ENCODE data around the gene HDAC4.

HDAC4 gene

GRCh38 chr2:239246723-239247122, 154.1 kb downstream of the HDAC4 start:
- Histone ChIP-seq H3K27me3 (replicated peaks; ENCODE audit: control insufficient read depth, insufficient read depth, low read length, poor library complexity, severe bottlenecking) (no peaks in the 10 kb centered on the region), H3K4me3 (ENCODE audit: insufficient read depth, low read depth, low read length, poor library complexity, severe bottlenecking) (no peak overlapping the region), H3K27ac (ENCODE audit: insufficient read depth, low read length, poor library complexity, severe bottlenecking) (no peak overlapping the region), H3K36me3 (ENCODE audit: control insufficient read depth, insufficient read depth, low read length) (no peaks in the 10 kb centered on the region), H3K4me1 (ENCODE audit: control insufficient read depth, insufficient read depth, low read length, poor library complexity, severe bottlenecking) (peaks cover 5% of the 10 kb centered on the region), H3K9me3 (ENCODE audit: control insufficient read depth, low read length) (no peaks in the 10 kb centered on the region)
- no peak for DNase-seq

- H3K27me3 ChIP-seq (replicated peaks; ENCODE audit: control insufficient read depth, insufficient read depth, low read length, poor library complexity, severe bottlenecking) = no peaks in the 10 kb centered on the region
- H3K36me3 ChIP-seq (ENCODE audit: control insufficient read depth, insufficient read depth, low read length) = no peaks in the 10 kb centered on the region
- peaks cover 5% of the 10 kb centered on the region for H3K4me1 ChIP-seq (ENCODE audit: control insufficient read depth, insufficient read depth, low read length, poor library complexity, severe bottlenecking)
- no peak overlapping the region for H3K27ac ChIP-seq (ENCODE audit: insufficient read depth, low read length, poor library complexity, severe bottlenecking)
- no peaks in the 10 kb centered on the region for H3K9me3 ChIP-seq (ENCODE audit: control insufficient read depth, low read length)
- no peak for DNase-seq
- no peak overlapping the region for H3K4me3 ChIP-seq (ENCODE audit: insufficient read depth, low read depth, low read length, poor library complexity, severe bottlenecking)
These were observed 154.7 kb downstream of the HDAC4 start for GRCh38 chr2:239245872-239246721.

GRCh38 chr2:239245107-239245506, 155.7 kb downstream of the HDAC4 start:
- DNase-seq = no peak
- H3K9me3 ChIP-seq (ENCODE audit: control insufficient read depth, low read length) = no peaks in the 10 kb centered on the region
- H3K27ac ChIP-seq (ENCODE audit: insufficient read depth, low read length, poor library complexity, severe bottlenecking) = no peak overlapping the region
- no peaks in the 10 kb centered on the region for H3K27me3 ChIP-seq (replicated peaks; ENCODE audit: control insufficient read depth, insufficient read depth, low read length, poor library complexity, severe bottlenecking)
- H3K4me3 ChIP-seq (ENCODE audit: insufficient read depth, low read depth, low read length, poor library complexity, severe bottlenecking) = no peak overlapping the region
- no peaks in the 10 kb centered on the region for H3K36me3 ChIP-seq (ENCODE audit: control insufficient read depth, insufficient read depth, low read length)
- H3K4me1 ChIP-seq (ENCODE audit: control insufficient read depth, insufficient read depth, low read length, poor library complexity, severe bottlenecking) = peaks cover 5% of the 10 kb centered on the region

GRCh38 chr2:239244625-239245024, 156.2 kb downstream of the HDAC4 start:
- H3K4me3 ChIP-seq (ENCODE audit: insufficient read depth, low read depth, low read length, poor library complexity, severe bottlenecking) = no peak overlapping the region
- DNase-seq = no peak
- no peaks in the 10 kb centered on the region for H3K27me3 ChIP-seq (replicated peaks; ENCODE audit: control insufficient read depth, insufficient read depth, low read length, poor library complexity, severe bottlenecking)
- H3K4me1 ChIP-seq (ENCODE audit: control insufficient read depth, insufficient read depth, low read length, poor library complexity, severe bottlenecking) = peaks cover 5% of the 10 kb centered on the region
- H3K36me3 ChIP-seq (ENCODE audit: control insufficient read depth, insufficient read depth, low read length) = no peaks in the 10 kb centered on the region
- H3K9me3 ChIP-seq (ENCODE audit: control insufficient read depth, low read length) = no peaks in the 10 kb centered on the region
- no peak overlapping the region for H3K27ac ChIP-seq (ENCODE audit: insufficient read depth, low read length, poor library complexity, severe bottlenecking)

GRCh38 chr2:239241431-239241960, 159.3 kb downstream of the HDAC4 start:
- H3K4me3 ChIP-seq (ENCODE audit: insufficient read depth, low read depth, low read length, poor library complexity, severe bottlenecking) = no peak overlapping the region
- no peaks in the 10 kb centered on the region for H3K4me1 ChIP-seq (ENCODE audit: control insufficient read depth, insufficient read depth, low read length, poor library complexity, severe bottlenecking)
- DNase-seq = no peak
- no peaks in the 10 kb centered on the region for H3K36me3 ChIP-seq (ENCODE audit: control insufficient read depth, insufficient read depth, low read length)
- H3K27me3 ChIP-seq (replicated peaks; ENCODE audit: control insufficient read depth, insufficient read depth, low read length, poor library complexity, severe bottlenecking) = no peaks in the 10 kb centered on the region
- no peaks in the 10 kb centered on the region for H3K9me3 ChIP-seq (ENCODE audit: control insufficient read depth, low read length)
- H3K27ac ChIP-seq (ENCODE audit: insufficient read depth, low read length, poor library complexity, severe bottlenecking) = no peak overlapping the region

GRCh38 chr2:239240414-239240881, 160.4 kb downstream of the HDAC4 start:
- no peaks in the 10 kb centered on the region for H3K4me1 ChIP-seq (ENCODE audit: control insufficient read depth, insufficient read depth, low read length, poor library complexity, severe bottlenecking)
- H3K27ac ChIP-seq (ENCODE audit: insufficient read depth, low read length, poor library complexity, severe bottlenecking) = no peak overlapping the region
- no peak overlapping the region for H3K4me3 ChIP-seq (ENCODE audit: insufficient read depth, low read depth, low read length, poor library complexity, severe bottlenecking)
- DNase-seq = no peak
- no peaks in the 10 kb centered on the region for H3K9me3 ChIP-seq (ENCODE audit: control insufficient read depth, low read length)
- no peaks in the 10 kb centered on the region for H3K36me3 ChIP-seq (ENCODE audit: control insufficient read depth, insufficient read depth, low read length)
- no peaks in the 10 kb centered on the region for H3K27me3 ChIP-seq (replicated peaks; ENCODE audit: control insufficient read depth, insufficient read depth, low read length, poor library complexity, severe bottlenecking)

GRCh38 chr2:239239607-239240413, 161.0 kb downstream of the HDAC4 start:
- Histone ChIP-seq H3K9me3 (ENCODE audit: control insufficient read depth, low read length) (no peaks in the 10 kb centered on the region), H3K27ac (ENCODE audit: insufficient read depth, low read length, poor library complexity, severe bottlenecking) (no peak overlapping the region), H3K4me3 (ENCODE audit: insufficient read depth, low read depth, low read length, poor library complexity, severe bottlenecking) (no peak overlapping the region), H3K4me1 (ENCODE audit: control insufficient read depth, insufficient read depth, low read length, poor library complexity, severe bottlenecking) (peaks cover 4% of the 10 kb centered on the region), H3K36me3 (ENCODE audit: control insufficient read depth, insufficient read depth, low read length) (no peaks in the 10 kb centered on the region), H3K27me3 (replicated peaks; ENCODE audit: control insufficient read depth, insufficient read depth, low read length, poor library complexity, severe bottlenecking) (no peaks in the 10 kb centered on the region)
- DNase-seq = no peak

- Histone ChIP-seq H3K9me3 (ENCODE audit: control insufficient read depth, low read length) (no peaks in the 10 kb centered on the region), H3K27ac (ENCODE audit: insufficient read depth, low read length, poor library complexity, severe bottlenecking) (no peak overlapping the region), H3K36me3 (ENCODE audit: control insufficient read depth, insufficient read depth, low read length) (no peaks in the 10 kb centered on the region), H3K4me1 (ENCODE audit: control insufficient read depth, insufficient read depth, low read length, poor library complexity, severe bottlenecking) (peaks cover 7% of the 10 kb centered on the region), H3K27me3 (replicated peaks; ENCODE audit: control insufficient read depth, insufficient read depth, low read length, poor library complexity, severe bottlenecking) (no peaks in the 10 kb centered on the region), H3K4me3 (ENCODE audit: insufficient read depth, low read depth, low read length, poor library complexity, severe bottlenecking) (no peak overlapping the region)
- DNase-seq = no peak
These were observed 161.8 kb downstream of the HDAC4 start for GRCh38 chr2:239238839-239239606.

GRCh38 chr2:239238381-239238780, 162.4 kb downstream of the HDAC4 start:
- Histone ChIP-seq H3K9me3 (ENCODE audit: control insufficient read depth, low read length) (no peaks in the 10 kb centered on the region), H3K36me3 (ENCODE audit: control insufficient read depth, insufficient read depth, low read length) (no peaks in the 10 kb centered on the region), H3K4me3 (ENCODE audit: insufficient read depth, low read depth, low read length, poor library complexity, severe bottlenecking) (no peak overlapping the region), H3K27ac (ENCODE audit: insufficient read depth, low read length, poor library complexity, severe bottlenecking) (no peak overlapping the region), H3K4me1 (ENCODE audit: control insufficient read depth, insufficient read depth, low read length, poor library complexity, severe bottlenecking) (peaks cover 11% of the 10 kb centered on the region), H3K27me3 (replicated peaks; ENCODE audit: control insufficient read depth, insufficient read depth, low read length, poor library complexity, severe bottlenecking) (no peaks in the 10 kb centered on the region)
- no peak for DNase-seq
